Measurements from ENCODE around the gene VAPB. TPM values are rescaled to one million over a fixed set of nuclear protein-coding genes. Genes with fewer than 3 reads are reported as not detected.

The VAPB gene
- polyA plus RNA-seq, 3 donors, result 8.5 to 14.3 (median 10.1) TPM

DNA sequence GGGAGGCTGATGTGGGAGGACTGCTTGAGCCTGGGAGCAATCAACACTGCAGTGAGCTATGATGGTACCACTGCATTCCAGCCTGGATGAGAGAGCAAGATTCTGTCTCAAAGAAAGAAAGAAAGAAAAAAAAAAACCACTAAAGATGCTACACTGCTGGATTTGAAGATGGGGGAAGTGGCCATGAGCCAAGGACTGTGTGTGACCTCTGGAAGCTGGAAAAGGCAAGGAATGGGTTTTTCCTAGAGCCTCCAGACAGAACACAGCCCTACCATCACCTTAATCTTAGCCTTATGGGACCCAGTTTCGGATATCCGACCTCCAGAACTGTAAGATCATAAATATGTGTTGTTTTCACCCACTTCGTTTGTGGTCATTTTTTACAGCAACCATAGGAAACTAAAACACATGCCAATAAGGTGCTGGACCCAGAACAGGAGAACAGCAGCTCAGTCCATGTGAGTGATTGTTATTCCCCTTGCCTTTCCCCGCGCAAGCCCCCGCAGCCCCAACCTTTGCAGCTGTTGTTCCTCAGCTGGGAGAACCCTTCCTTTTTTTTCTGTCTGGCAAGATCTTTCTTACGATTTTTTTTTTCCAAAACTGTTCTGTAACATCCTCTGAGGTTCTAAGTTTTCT is 11.1 kb upstream of the VAPB start:
- intact Hi-C loops (cut with micrococcal nuclease), result no loop called here
- Histone ChIP-seq H3K9ac (ENCODE audit: insufficient read depth, low read length, poor library complexity, severe bottlenecking) (no peak overlapping the region), H3K79me2 (ENCODE audit: insufficient read depth, low read length) (no peaks in the 10 kb centered on the region), H3K4me2 (replicated peaks; ENCODE audit: extremely low read depth, low read length, poor library complexity, severe bottlenecking) (no peak overlapping the region), H3K4me1 (ENCODE audit: control insufficient read depth in 1 of 2, insufficient read depth in 2 of 2, low read length in 2 of 2) (no peaks in the 10 kb centered on the region), H3K27ac (ENCODE audit: low read depth in 1 of 2, low read length in 2 of 2) (no peak overlapping the region), H3K4me3 (replicated peaks in 1 of 3; ENCODE audit: low read depth in 2 of 3, low read length in 3 of 3) (no peak overlapping the region), H3K36me3 (replicated peaks in 1 of 2; ENCODE audit: control insufficient read depth in 1 of 2, insufficient read depth in 2 of 2, low read length in 2 of 2) (no peaks in the 10 kb centered on the region), H3K9me3 (replicated peaks in 1 of 2; ENCODE audit: control insufficient read depth in 1 of 2, insufficient read depth in 1 of 2, low read length in 2 of 2) (peaks cover 12 to 15% of the 10 kb centered on the region in 2 donors), H2AFZ (ENCODE audit: insufficient read depth, low read depth, low read length, poor library complexity, severe bottlenecking) (no peak overlapping the region), H4K20me1 (ENCODE audit: insufficient read depth, low read length) (no peaks in the 10 kb centered on the region), H3K27me3 (ENCODE audit: control insufficient read depth in 2 of 2, insufficient read depth in 2 of 2, low read length in 2 of 2) (peaks cover 0 to 5% of the 10 kb centered on the region in 2 donors)
- Mint-ChIP-seq H3K27ac (peak overlapping the region in 1 of 7 donors; percentile 18), H3K4me3 (no peak overlapping the region), H3K4me1 (peaks cover 9% of the 10 kb centered on the region), H3K27me3 (ENCODE audit: low read depth in 3 of 3) (peaks cover 6 to 26% (median 7%) of the 10 kb centered on the region in 3 donors), H3K36me3 (no peaks in the 10 kb centered on the region), H3K9me3 (peaks cover 10 to 25% (median 18%) of the 10 kb centered on the region in 7 donors)
- no peak for DNase-seq
- 78% methylated on average over 6 of the region's 7 CpGs for WGBS (ENCODE audit: insufficient coverage)
- TF ChIP-seq, protein P1, sequence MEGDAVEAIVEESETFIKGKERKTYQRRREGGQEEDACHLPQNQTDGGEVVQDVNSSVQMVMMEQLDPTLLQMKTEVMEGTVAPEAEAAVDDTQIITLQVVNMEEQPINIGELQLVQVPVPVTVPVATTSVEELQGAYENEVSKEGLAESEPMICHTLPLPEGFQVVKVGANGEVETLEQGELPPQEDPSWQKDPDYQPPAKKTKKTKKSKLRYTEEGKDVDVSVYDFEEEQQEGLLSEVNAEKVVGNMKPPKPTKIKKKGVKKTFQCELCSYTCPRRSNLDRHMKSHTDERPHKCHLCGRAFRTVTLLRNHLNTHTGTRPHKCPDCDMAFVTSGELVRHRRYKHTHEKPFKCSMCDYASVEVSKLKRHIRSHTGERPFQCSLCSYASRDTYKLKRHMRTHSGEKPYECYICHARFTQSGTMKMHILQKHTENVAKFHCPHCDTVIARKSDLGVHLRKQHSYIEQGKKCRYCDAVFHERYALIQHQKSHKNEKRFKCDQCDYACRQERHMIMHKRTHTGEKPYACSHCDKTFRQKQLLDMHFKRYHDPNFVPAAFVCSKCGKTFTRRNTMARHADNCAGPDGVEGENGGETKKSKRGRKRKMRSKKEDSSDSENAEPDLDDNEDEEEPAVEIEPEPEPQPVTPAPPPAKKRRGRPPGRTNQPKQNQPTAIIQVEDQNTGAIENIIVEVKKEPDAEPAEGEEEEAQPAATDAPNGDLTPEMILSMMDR (IDR thresholded peaks at IDR 0.05), result no peak

- H3K4me1 ChIP-seq (ENCODE audit: control insufficient read depth in 1 of 2, insufficient read depth in 2 of 2, low read length in 2 of 2), result no peaks in the 10 kb centered on the region
- Mint-ChIP-seq H3K4me1 (peaks cover 9% of the 10 kb centered on the region), H3K4me3 (peak overlapping the region in 1 of 2 donors; percentile 37), H3K27me3 (ENCODE audit: low read depth in 3 of 3) (peaks cover 7 to 24% (median 9%) of the 10 kb centered on the region in 3 donors), H3K9me3 (peaks cover 10 to 25% (median 18%) of the 10 kb centered on the region in 7 donors), H3K36me3 (no peaks in the 10 kb centered on the region), H3K27ac (no peak overlapping the region)
- H4K20me1 ChIP-seq (ENCODE audit: insufficient read depth, low read length), result no peaks in the 10 kb centered on the region
- no peak overlapping the region for H2AFZ ChIP-seq (ENCODE audit: insufficient read depth, low read depth, low read length, poor library complexity, severe bottlenecking)
- no peak overlapping the region for H3K4me3 ChIP-seq (replicated peaks in 1 of 3; ENCODE audit: low read depth in 2 of 3, low read length in 3 of 3)
- no peaks in the 10 kb centered on the region for H3K36me3 ChIP-seq (replicated peaks in 1 of 2; ENCODE audit: control insufficient read depth in 1 of 2, insufficient read depth in 2 of 2, low read length in 2 of 2)
- no peak overlapping the region for H3K9ac ChIP-seq (ENCODE audit: insufficient read depth, low read length, poor library complexity, severe bottlenecking)
- no peaks in the 10 kb centered on the region for H3K79me2 ChIP-seq (ENCODE audit: insufficient read depth, low read length)
- H3K27ac ChIP-seq (ENCODE audit: low read depth in 1 of 2, low read length in 2 of 2), result no peak overlapping the region
- H3K4me2 ChIP-seq (replicated peaks; ENCODE audit: extremely low read depth, low read length, poor library complexity, severe bottlenecking), result no peak overlapping the region
- intact Hi-C loops (cut with micrococcal nuclease), result no loop called here
- H3K27me3 ChIP-seq (ENCODE audit: control insufficient read depth in 2 of 2, insufficient read depth in 2 of 2, low read length in 2 of 2), result peaks cover 0 to 5% of the 10 kb centered on the region in 2 donors
- no CpG with 5 or more reads among the region's 3 CpGs for WGBS (ENCODE audit: insufficient coverage)
- DNase-seq, result no peak
- H3K9me3 ChIP-seq (replicated peaks in 1 of 2; ENCODE audit: control insufficient read depth in 1 of 2, insufficient read depth in 1 of 2, low read length in 2 of 2), result peaks cover 12 to 15% of the 10 kb centered on the region in 2 donors
- TF ChIP-seq, protein P1 (IDR thresholded peaks at IDR 0.05), result no peak
Observed at GRCh38 chr20:58378704-58379103, 10.3 kb upstream of the VAPB start.

Measured in CD14-positive monocyte (primary cell).